Smooth muscle cell (in vitro differentiated cells): ENCODE measurements around the gene DBH. TPM values are rescaled to one million over a fixed set of nuclear protein-coding genes. Genes with fewer than 3 reads are reported as not detected.

Experiments
- DNase-seq: peaks from one replicate; lab custom pipeline; 2025; ENCODE audit not compliant: unreplicated experiment; lab: John Stamatoyannopoulos, UW
- H2AFZ ChIP-seq: fragments of 200-600 bp; sonication (generic); 2 replicates; pipeline ENCODE4 v1.6.0; 2016; ENCODE audit warnings: antibody characterized with exemption, low read depth, mild to moderate bottlenecking
- H3F3A ChIP-seq: fragments of 200-600 bp; sonication (generic); 2 replicates; pipeline ENCODE4 v1.6.0; 2017; ENCODE audit warnings: antibody characterized with exemption, low read depth
- H3K27ac ChIP-seq: fragments of 200-600 bp; sonication (generic); 2 replicates; pipeline ENCODE4 v1.5.1; 2016; ENCODE audit warnings: low read depth, mild to moderate bottlenecking
- H3K27me3 ChIP-seq: fragments of 200-600 bp; sonication (generic); 2 replicates; pipeline ENCODE4 v1.6.1; 2016; ENCODE audit warnings: low read depth, mild to moderate bottlenecking
- H3K36me3 ChIP-seq: fragments of 200-600 bp; sonication (generic); 2 replicates; pipeline ENCODE4 v1.5.1; 2016; ENCODE audit warnings: low read depth
- H3K4me1 ChIP-seq: fragments of 200-600 bp; sonication (generic); 2 replicates; pipeline ENCODE4 v1.5.1; 2016; ENCODE audit warnings: low read depth
- H3K4me2 ChIP-seq: fragments of 200-600 bp; sonication (generic); 2 replicates; pipeline ENCODE4 v1.6.0; 2016; ENCODE audit warnings: mild to moderate bottlenecking
- H3K4me3 ChIP-seq: fragments of 200-600 bp; sonication (generic); 2 replicates; pipeline ENCODE4 v1.5.1; 2016; ENCODE audit warnings: mild to moderate bottlenecking
- H3K79me2 ChIP-seq: fragments of 200-600 bp; sonication (generic); 2 replicates; pipeline ENCODE4 v1.6.0; 2016; ENCODE audit warnings: low read depth, mild to moderate bottlenecking
- H3K9ac ChIP-seq: fragments of 200-600 bp; sonication (generic); 2 replicates; pipeline ENCODE4 v1.6.0; 2016; ENCODE audit warnings: low read depth
- H3K9me3 ChIP-seq: fragments of 200-600 bp; sonication (generic); replicated peaks from 2 replicates; pipeline ENCODE4 v1.5.1; 2016; ENCODE audit warnings: low read depth
- H4K20me1 ChIP-seq: fragments of 200-600 bp; sonication (generic); 2 replicates; pipeline ENCODE4 v1.6.0; 2016; ENCODE audit warnings: low read depth
- CTCF ChIP-seq: fragments of 200-600 bp; sonication (generic); IDR thresholded peaks from 2 replicates; pipeline ENCODE4 v1.5.1; 2017; ENCODE audit warnings: borderline replicate concordance, mild to moderate bottlenecking, antibody characterized with exemption; ENCODE audit not compliant: insufficient read depth, poor library complexity, severe bottlenecking
- WGBS: methylation state at CpG from one replicate; pipeline ENCODE4 v1.1.7; 2016; ENCODE audit warnings: low lambda C conversion rate; 5-methylcytosine and 5-hydroxymethylcytosine counted together
- polyA plus RNA-seq: library from polyadenylated mRNA; unstranded; fragments of >200 nt; fragmentation: Nextera tagmentation; extraction: Ambion mirVana; gene quantifications from 2 replicates; pipeline ENCODE4 v1.2.1, GENCODE V29; 2016
- total RNA-seq: library from RNA; depleted of rRNA; stranded (reverse); fragments of >200 nt; gene quantifications from 2 replicates; pipeline ENCODE4 v1.2.3, GENCODE V29; 2014

The DBH gene
- total and polyA plus RNA-seq, 2 experiments from 2014 or later, result 0.22 TPM; not detected in 1

- Histone ChIP-seq H3K27ac (peak overlapping the region; percentile 39), H3K4me3 (no peak overlapping the region), H3K36me3 (no peaks in the 10 kb centered on the region), H3K4me1 (peaks cover 8% of the 10 kb centered on the region), H3K9ac (no peak overlapping the region), H2AFZ (no peak overlapping the region), H3K9me3 (no peaks in the 10 kb centered on the region), H4K20me1 (no peaks in the 10 kb centered on the region), H3F3A (no peaks in the 10 kb centered on the region), H3K27me3 (no peaks in the 10 kb centered on the region), H3K79me2 (no peaks in the 10 kb centered on the region), H3K4me2 (no peak overlapping the region)
- TF ChIP-seq CTCF, result no peak
- DNase-seq, result no peak
- WGBS, result 70% methylated on average over 17 of the region's 17 CpGs
These were observed 71.1 kb downstream of the DBH start for GRCh38 chr9:133707065-133707762.

GRCh38 chr9:133707763-133708245 is 71.6 kb downstream of the DBH start:
- Histone ChIP-seq H2AFZ (no peak overlapping the region), H3F3A (no peaks in the 10 kb centered on the region), H3K27ac (peak overlapping the region; percentile 39), H4K20me1 (no peaks in the 10 kb centered on the region), H3K9me3 (no peaks in the 10 kb centered on the region), H3K79me2 (no peaks in the 10 kb centered on the region), H3K4me1 (peaks cover 2% of the 10 kb centered on the region), H3K4me2 (no peak overlapping the region), H3K27me3 (no peaks in the 10 kb centered on the region), H3K36me3 (no peaks in the 10 kb centered on the region), H3K9ac (no peak overlapping the region), H3K4me3 (no peak overlapping the region)
- no peak for DNase-seq
- WGBS, result 92% methylated on average over 13 of the region's 15 CpGs
- TF ChIP-seq CTCF, result no peak

GRCh38 chr9:133708246-133709014 is 72.3 kb downstream of the DBH start:
- Histone ChIP-seq H3K9ac (no peak overlapping the region), H3F3A (no peaks in the 10 kb centered on the region), H3K79me2 (no peaks in the 10 kb centered on the region), H3K4me3 (no peak overlapping the region), H4K20me1 (no peaks in the 10 kb centered on the region), H3K36me3 (no peaks in the 10 kb centered on the region), H3K27ac (no peak overlapping the region), H2AFZ (no peak overlapping the region), H3K4me1 (no peaks in the 10 kb centered on the region), H3K9me3 (no peaks in the 10 kb centered on the region), H3K27me3 (no peaks in the 10 kb centered on the region), H3K4me2 (no peak overlapping the region)
- WGBS, result 93% methylated on average over 30 of the region's 30 CpGs
- no peak for DNase-seq
- TF ChIP-seq CTCF, result no peak

Other genes starting within 250 kb of the DBH start
- gene REXO4, start 218.4 kb upstream of the DBH start, total RNA-seq, result 11.5 and 12.9 TPM in 2 replicates
- 18.5 and 21.6 TPM in 2 replicates for gene REXO4, start 218.4 kb upstream of the DBH start, polyA plus RNA-seq
- 1.4 and 3.1 TPM in 2 replicates for gene ADAMTS13, start 214.0 kb upstream of the DBH start, total RNA-seq
- 3.7 and 6.8 TPM in 2 replicates for gene ADAMTS13, start 214.0 kb upstream of the DBH start, polyA plus RNA-seq
- gene CACFD1, start 176.4 kb upstream of the DBH start, total RNA-seq, result 5.8 and 8.9 TPM in 2 replicates
- gene CACFD1, start 176.4 kb upstream of the DBH start, polyA plus RNA-seq, result 22.8 and 27.1 TPM in 2 replicates
- 12.7 and 13.8 TPM in 2 replicates for gene SLC2A6, start 157.3 kb upstream of the DBH start, total RNA-seq
- gene SLC2A6, start 157.3 kb upstream of the DBH start, polyA plus RNA-seq, result 21.0 and 28.3 TPM in 2 replicates
- gene MYMK, start 111.4 kb upstream of the DBH start, total RNA-seq, result not detected in 2 replicates
- not detected in 2 replicates for gene MYMK, start 111.4 kb upstream of the DBH start, polyA plus RNA-seq
- gene ADAMTSL2, start 101.7 kb upstream of the DBH start, total RNA-seq, result 8.1 and 8.9 TPM in 2 replicates
- 8.9 and 10.5 TPM in 2 replicates for gene ADAMTSL2, start 101.7 kb upstream of the DBH start, polyA plus RNA-seq
- 0.49 and 8.0 TPM in 2 replicates for gene FAM163B, start 27.0 kb upstream of the DBH start, total RNA-seq
- 3.4 and 5.0 TPM in 2 replicates for gene FAM163B, start 27.0 kb upstream of the DBH start, polyA plus RNA-seq
- 3.3 and 4.5 TPM in 2 replicates for gene SARDH, start 102.0 kb downstream of the DBH start, total RNA-seq
- gene SARDH, start 102.0 kb downstream of the DBH start, polyA plus RNA-seq, result 10.1 and 11.8 TPM in 2 replicates